HEK293T (cell line): ENCODE results near the gene SGMS1.

Experiments
- PKNOX1 ChIP-seq: fragments of 450-650 bp; IDR thresholded peaks from 2 replicates; pipeline ENCODE4 v1.6.1; 2016
- SP1 ChIP-seq: fragments of 450-650 bp; IDR thresholded peaks from 2 replicates; pipeline ENCODE4 v1.6.1; 2017
- ZNF384 ChIP-seq: fragments of 450-650 bp; IDR thresholded peaks from 2 replicates; pipeline ENCODE4 v1.6.1; 2016

GRCh38 chr10:50613150-50613549, 10.6 kb downstream of the SGMS1 start:
- TF ChIP-seq ZNF384 = no peak
- no peak for TF ChIP-seq PKNOX1
- no peak for TF ChIP-seq SP1
